Measurements from ENCODE around the gene TNFAIP3.

Gene TNFAIP3

DNA sequence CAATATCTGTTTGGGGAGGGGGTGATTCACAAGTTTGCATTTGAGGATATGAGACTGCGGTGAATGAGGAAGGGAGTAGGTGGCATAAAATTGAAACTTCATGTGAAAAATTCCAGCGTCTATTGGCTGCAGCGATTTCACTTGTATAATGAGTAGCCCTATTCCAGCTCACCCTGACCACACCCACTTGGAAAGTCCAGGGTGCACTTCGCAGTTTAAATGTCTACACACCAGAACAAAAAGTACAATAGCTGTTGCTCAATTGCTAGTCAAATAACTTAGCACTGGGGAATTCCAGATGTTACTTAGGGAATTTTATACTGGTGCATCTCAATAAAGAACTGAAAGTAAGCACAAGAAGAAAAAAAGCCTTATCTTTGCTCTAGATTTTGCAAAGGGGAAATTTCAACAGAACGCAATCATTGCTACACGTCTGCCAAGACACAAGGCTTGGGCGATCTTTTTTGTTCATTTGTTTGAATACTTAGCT, 6.3 kb downstream of the TNFAIP3 start:
- peak; percentile 86 for DNase-seq (ENCODE audit: low read depth)
- H3K4me3 ChIP-seq (ENCODE audit: low read depth, low read length) = peak overlapping the region; percentile 92
- TF ChIP-seq, protein P1, sequence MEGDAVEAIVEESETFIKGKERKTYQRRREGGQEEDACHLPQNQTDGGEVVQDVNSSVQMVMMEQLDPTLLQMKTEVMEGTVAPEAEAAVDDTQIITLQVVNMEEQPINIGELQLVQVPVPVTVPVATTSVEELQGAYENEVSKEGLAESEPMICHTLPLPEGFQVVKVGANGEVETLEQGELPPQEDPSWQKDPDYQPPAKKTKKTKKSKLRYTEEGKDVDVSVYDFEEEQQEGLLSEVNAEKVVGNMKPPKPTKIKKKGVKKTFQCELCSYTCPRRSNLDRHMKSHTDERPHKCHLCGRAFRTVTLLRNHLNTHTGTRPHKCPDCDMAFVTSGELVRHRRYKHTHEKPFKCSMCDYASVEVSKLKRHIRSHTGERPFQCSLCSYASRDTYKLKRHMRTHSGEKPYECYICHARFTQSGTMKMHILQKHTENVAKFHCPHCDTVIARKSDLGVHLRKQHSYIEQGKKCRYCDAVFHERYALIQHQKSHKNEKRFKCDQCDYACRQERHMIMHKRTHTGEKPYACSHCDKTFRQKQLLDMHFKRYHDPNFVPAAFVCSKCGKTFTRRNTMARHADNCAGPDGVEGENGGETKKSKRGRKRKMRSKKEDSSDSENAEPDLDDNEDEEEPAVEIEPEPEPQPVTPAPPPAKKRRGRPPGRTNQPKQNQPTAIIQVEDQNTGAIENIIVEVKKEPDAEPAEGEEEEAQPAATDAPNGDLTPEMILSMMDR (IDR thresholded peaks at IDR 0.05; ENCODE audit: low read depth, low read length) = no peak
- TF ChIP-seq MYC (IDR thresholded peaks at IDR 0.05; ENCODE audit: low read depth, low read length) = no peak
- no peak for TF ChIP-seq POLR2A (IDR thresholded peaks at IDR 0.05; ENCODE audit: extremely low read depth, insufficient read length)
- TF ChIP-seq, protein P2, sequence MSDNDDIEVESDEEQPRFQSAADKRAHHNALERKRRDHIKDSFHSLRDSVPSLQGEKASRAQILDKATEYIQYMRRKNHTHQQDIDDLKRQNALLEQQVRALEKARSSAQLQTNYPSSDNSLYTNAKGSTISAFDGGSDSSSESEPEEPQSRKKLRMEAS (IDR thresholded peaks at IDR 0.05; ENCODE audit: low read depth, low read length) = no peak

DNA sequence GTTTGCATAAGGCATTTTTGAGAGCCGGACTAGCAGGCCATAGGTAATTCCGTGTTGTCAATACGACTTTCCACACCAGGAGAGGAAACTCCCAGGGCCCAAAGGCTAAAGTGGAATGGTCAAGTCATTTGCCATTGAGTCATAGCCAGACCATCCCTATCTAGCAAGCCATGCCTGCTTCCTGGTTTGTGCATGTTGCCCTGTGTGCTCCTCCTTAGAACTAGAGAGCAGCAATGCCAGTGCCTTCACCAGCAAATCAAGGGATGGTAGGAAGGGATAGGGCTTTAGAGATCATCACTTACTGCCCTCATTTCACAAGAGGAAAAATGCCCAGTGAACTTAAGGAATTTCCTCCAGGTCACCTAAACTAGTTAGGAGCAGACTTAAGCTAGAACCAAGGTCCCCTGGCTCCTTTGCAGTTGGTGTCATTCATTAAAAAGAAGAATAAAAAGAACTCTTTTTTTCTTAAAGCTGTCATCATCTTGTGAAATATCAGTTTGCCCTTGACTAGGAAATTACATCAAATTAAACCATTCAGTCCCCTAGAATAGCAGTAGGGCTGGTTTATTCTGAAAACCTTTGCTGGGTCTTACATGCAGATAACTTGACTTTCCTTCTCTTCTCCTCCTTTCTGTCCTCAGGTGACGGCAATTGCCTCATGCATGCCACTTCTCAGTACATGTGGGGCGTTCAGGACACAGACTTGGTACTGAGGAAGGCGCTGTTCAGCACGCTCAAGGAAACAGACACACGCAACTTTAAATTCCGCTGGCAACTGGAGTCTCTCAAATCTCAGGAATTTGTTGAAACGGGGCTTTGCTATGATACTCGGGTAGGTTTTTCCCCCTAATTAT, 7.4 kb downstream of the TNFAIP3 start:
- no peak for DNase-seq (ENCODE audit: low read depth)
- no peak for TF ChIP-seq POLR2A (IDR thresholded peaks at IDR 0.05; ENCODE audit: extremely low read depth, insufficient read length)
- TF ChIP-seq MYC (IDR thresholded peaks at IDR 0.05; ENCODE audit: low read depth, low read length) = no peak
- TF ChIP-seq, protein P2 (IDR thresholded peaks at IDR 0.05; ENCODE audit: low read depth, low read length) = no peak
- TF ChIP-seq, protein P1 (IDR thresholded peaks at IDR 0.05; ENCODE audit: low read depth, low read length) = no peak
- H3K4me3 ChIP-seq (ENCODE audit: low read depth, low read length) = no peak overlapping the region

DNA sequence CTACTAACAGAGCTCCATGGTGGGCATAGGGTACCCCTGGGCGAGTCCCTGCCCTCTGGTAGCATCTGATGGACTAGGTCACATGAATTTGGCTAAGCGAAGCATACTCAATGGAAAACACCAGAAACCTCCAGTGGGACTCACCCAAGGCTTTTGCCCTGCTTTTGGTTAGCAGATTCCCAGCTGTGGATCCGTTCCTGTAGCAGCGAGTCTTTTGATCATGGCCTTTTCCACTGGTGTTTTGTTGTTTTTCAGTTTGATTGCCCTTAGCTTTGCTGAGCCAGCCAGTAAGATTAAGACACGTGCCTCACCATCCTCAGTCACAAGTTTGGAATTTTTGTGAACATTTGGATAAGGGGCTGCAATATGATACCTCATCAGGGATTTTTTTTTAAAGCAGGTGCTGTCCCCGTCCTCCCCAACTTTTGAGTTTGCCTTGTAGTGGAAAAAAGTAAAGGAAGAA, 8.0 kb downstream of the TNFAIP3 start:
- TF ChIP-seq, protein P1 (IDR thresholded peaks at IDR 0.05; ENCODE audit: low read depth, low read length) = no peak
- TF ChIP-seq MYC (IDR thresholded peaks at IDR 0.05; ENCODE audit: low read depth, low read length) = no peak
- TF ChIP-seq, protein P2 (IDR thresholded peaks at IDR 0.05; ENCODE audit: low read depth, low read length) = no peak
- TF ChIP-seq POLR2A (IDR thresholded peaks at IDR 0.05; ENCODE audit: extremely low read depth, insufficient read length) = no peak
- H3K4me3 ChIP-seq (ENCODE audit: low read depth, low read length) = no peak overlapping the region
- no peak for DNase-seq (ENCODE audit: low read depth)

DNA sequence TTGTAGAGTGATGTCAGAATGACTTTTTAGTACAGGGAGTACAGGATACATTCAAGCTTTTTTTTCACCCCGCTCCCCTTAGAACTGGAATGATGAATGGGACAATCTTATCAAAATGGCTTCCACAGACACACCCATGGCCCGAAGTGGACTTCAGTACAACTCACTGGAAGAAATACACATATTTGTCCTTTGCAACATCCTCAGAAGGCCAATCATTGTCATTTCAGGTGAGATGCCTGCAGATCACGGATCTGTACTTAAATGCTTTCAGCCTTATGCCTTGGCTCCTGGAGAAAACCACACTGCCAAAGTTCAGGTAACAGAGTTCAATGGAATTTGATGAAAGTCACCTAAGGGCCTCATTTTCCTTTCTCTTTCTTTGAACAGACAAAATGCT, 8.5 kb downstream of the TNFAIP3 start:
- TF ChIP-seq, protein P1 (IDR thresholded peaks at IDR 0.05; ENCODE audit: low read depth, low read length) = no peak
- TF ChIP-seq, protein P2 (IDR thresholded peaks at IDR 0.05; ENCODE audit: low read depth, low read length) = no peak
- no peak for TF ChIP-seq POLR2A (IDR thresholded peaks at IDR 0.05; ENCODE audit: extremely low read depth, insufficient read length)
- no peak for TF ChIP-seq MYC (IDR thresholded peaks at IDR 0.05; ENCODE audit: low read depth, low read length)
- no peak overlapping the region for H3K4me3 ChIP-seq (ENCODE audit: low read depth, low read length)
- no peak for DNase-seq (ENCODE audit: low read depth)

DNA sequence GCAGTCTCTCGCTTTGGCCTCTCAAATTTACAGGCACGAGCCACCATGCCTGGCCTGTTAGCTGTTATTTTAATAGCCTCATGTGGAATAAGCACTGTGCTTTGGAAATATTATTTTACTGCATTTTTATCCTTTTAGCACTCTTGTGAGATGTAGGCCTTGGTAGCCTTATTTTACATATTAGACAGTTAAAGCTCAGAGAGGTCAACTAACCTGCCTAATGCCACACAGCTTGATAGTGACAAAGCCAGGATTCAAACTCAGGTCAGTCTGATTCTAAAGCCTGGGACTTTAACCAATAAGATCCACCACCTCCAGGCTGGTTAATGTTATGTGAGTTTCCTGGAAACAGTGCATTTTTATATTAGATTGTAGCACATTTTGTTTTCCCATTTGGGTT, 9.5 kb downstream of the TNFAIP3 start:
- TF ChIP-seq, protein P1 (IDR thresholded peaks at IDR 0.05; ENCODE audit: low read depth, low read length) = no peak
- TF ChIP-seq, protein P2 (IDR thresholded peaks at IDR 0.05; ENCODE audit: low read depth, low read length) = no peak
- TF ChIP-seq MYC (IDR thresholded peaks at IDR 0.05; ENCODE audit: low read depth, low read length) (no peak), POLR2A (IDR thresholded peaks at IDR 0.05; ENCODE audit: extremely low read depth, insufficient read length) (no peak)
- DNase-seq (ENCODE audit: low read depth) = no peak
- H3K4me3 ChIP-seq (ENCODE audit: low read depth, low read length) = no peak overlapping the region

Data from NB4 (cell line).